Measurements from ENCODE around the gene TGFBR2. TPM values are rescaled to one million over a fixed set of nuclear protein-coding genes. Genes with fewer than 3 reads are reported as not detected.
A peak's percentile ranks its signal among the peaks of the same experiment; 100 is the strongest.

TGFBR2 gene
- total RNA-seq (2014; rRNA removed) (48.2 and 55.9 TPM in 2 replicates), Bru-seq, nascent RNA (percentile 94 among the genes with signal in this experiment), BruChase-seq, experiment 1, labeled RNA remaining after a 6-hour chase (percentile 87 among the genes with signal in this experiment), BruChase-seq, experiment 2, labeled RNA remaining after a 2-hour chase (percentile 86 among the genes with signal in this experiment)
- long read RNA-seq, full-length matches to known transcripts: 33 of 144 reads
- long read RNA-seq, partial matches to known transcripts: 100 of 144 reads
- long read RNA-seq, other reads (novel, unspliced or antisense): 11 of 144 reads

- Histone ChIP-seq H3F3A (ENCODE audit: low read length, unreplicated experiment) (no peaks in the 10 kb centered on the region), H3K9me3 (ENCODE audit: low read length) (no peaks in the 10 kb centered on the region), H3K9me2 (replicated peaks; ENCODE audit: low read length) (no peaks in the 10 kb centered on the region), H3K79me2 (ENCODE audit: low read length) (peaks cover 48% of the 10 kb centered on the region), H3K36me3 (ENCODE audit: low read depth, low read length) (no peaks in the 10 kb centered on the region), H4K20me1 (ENCODE audit: low read length) (peaks cover 25% of the 10 kb centered on the region), H3K4me2 (ENCODE audit: low read length) (peak within 1 kb of the TSS; percentile 87), H3K4me1 (ENCODE audit: insufficient read depth, low read length) (peaks cover 49% of the 10 kb centered on the region), H3K4me3 (ENCODE audit: low read length) (peak within 1 kb of the TSS; percentile 94), H3K27ac (ENCODE audit: low read length) (peak within 1 kb of the TSS; percentile 88), H3K9ac (ENCODE audit: low read length) (peak within 1 kb of the TSS; percentile 98), H2AFZ (ENCODE audit: low read length) (peak within 1 kb of the TSS; percentile 76), H3K27me3 (ENCODE audit: low read length) (no peaks in the 10 kb centered on the region)
- CTCF ChIA-PET: interaction anchor here (0.6 to 1.4 kb wide), 6 partner anchors 62 to 448 kb away, joined by 3 to 7 read pairs (median 4); no protein-coding TSS in a partner anchor
- intact Hi-C loops (cut with micrococcal nuclease): loop anchor here (1.0 to 5.0 kb wide), 11 partner anchors 9 to 494 kb away; no protein-coding TSS in a partner anchor
- ATAC-seq (peak; percentile 90), DNase-seq (peak; percentile 98)
- TF ChIP-seq CTCF (conservative IDR thresholded peaks at IDR 0.05; ENCODE audit: low read depth, low read length): no peak; the same call in 1 of the 2 replicates
- peak; percentile 64 for TF ChIP-seq EZH2phosphoT487 (IDR thresholded peaks at IDR 0.05; ENCODE audit: borderline replicate concordance, low read length)
- POLR2A ChIA-PET (ENCODE audit: unreplicated experiment): interaction anchor here (0.5 to 1.9 kb wide), 15 partner anchors 52 to 618 kb away, joined by 3 to 15 read pairs (median 4); no protein-coding TSS in a partner anchor
- no TSS peak for BruUV-seq (replicated peaks)
Measured at GRCh38 chr3:30606301-30607031, at the start of gene TGFBR2. TGFBR2 (plus strand) TSS chr3:30606601; CDS start chr3:30606884, 283 bp downstream.

- BruUV-seq (replicated peaks): no TSS peak
- H3K27me3 ChIP-seq (ENCODE audit: low read length): no peaks in the 10 kb centered on the region
- no peak overlapping the region for H3K4me2 ChIP-seq (ENCODE audit: low read length)
- CTCF ChIA-PET: no interaction called here
- ATAC-seq (no peak), DNase-seq (no peak)
- H3K4me1 ChIP-seq (ENCODE audit: insufficient read depth, low read length): peaks cover 8% of the 10 kb centered on the region; the same call in 1 of the 2 replicates
- POLR2A ChIA-PET (ENCODE audit: unreplicated experiment): interaction anchor here (0.8 kb wide), 1 partner anchor 144 kb away, joined by 7 read pairs; no protein-coding TSS in a partner anchor
- H3K79me2 ChIP-seq (ENCODE audit: low read length): no peaks in the 10 kb centered on the region
- H3K9me2 ChIP-seq (replicated peaks; ENCODE audit: low read length): no peaks in the 10 kb centered on the region
- no peak overlapping the region for H3K27ac ChIP-seq (ENCODE audit: low read length)
- H3K4me3 ChIP-seq (ENCODE audit: low read length): no peak overlapping the region
- no peaks in the 10 kb centered on the region for H3K9me3 ChIP-seq (ENCODE audit: low read length)
- intact Hi-C loops (cut with micrococcal nuclease): no loop called here
- no peaks in the 10 kb centered on the region for H3F3A ChIP-seq (ENCODE audit: low read length, unreplicated experiment)
- no peak overlapping the region for H3K9ac ChIP-seq (ENCODE audit: low read length)
- no peak overlapping the region for H2AFZ ChIP-seq (ENCODE audit: low read length)
- no peaks in the 10 kb centered on the region for H4K20me1 ChIP-seq (ENCODE audit: low read length)
- H3K36me3 ChIP-seq (ENCODE audit: low read depth, low read length): no peaks in the 10 kb centered on the region
- TF ChIP-seq EZH2phosphoT487 (IDR thresholded peaks at IDR 0.05; ENCODE audit: borderline replicate concordance, low read length): no peak
Measured at GRCh38 chr3:30557746-30558303, 48.6 kb upstream of the TGFBR2 start.

- Histone ChIP-seq H3K79me2 (ENCODE audit: low read length) (no peaks in the 10 kb centered on the region), H3K9me2 (replicated peaks; ENCODE audit: low read length) (no peaks in the 10 kb centered on the region), H3K4me3 (ENCODE audit: low read length) (no peak overlapping the region), H3K4me2 (ENCODE audit: low read length) (no peak overlapping the region), H3F3A (ENCODE audit: low read length, unreplicated experiment) (no peaks in the 10 kb centered on the region), H2AFZ (ENCODE audit: low read length) (no peak overlapping the region), H3K9me3 (ENCODE audit: low read length) (no peaks in the 10 kb centered on the region), H3K27ac (ENCODE audit: low read length) (no peak overlapping the region), H3K27me3 (ENCODE audit: low read length) (no peaks in the 10 kb centered on the region), H3K36me3 (ENCODE audit: low read depth, low read length) (no peaks in the 10 kb centered on the region), H3K9ac (ENCODE audit: low read length) (no peak overlapping the region), H3K4me1 (ENCODE audit: insufficient read depth, low read length) (no peaks in the 10 kb centered on the region), H4K20me1 (ENCODE audit: low read length) (no peaks in the 10 kb centered on the region)
- no peak for TF ChIP-seq CTCF (conservative IDR thresholded peaks at IDR 0.05; ENCODE audit: low read depth, low read length)
- no peak for TF ChIP-seq EZH2phosphoT487 (IDR thresholded peaks at IDR 0.05; ENCODE audit: borderline replicate concordance, low read length)
- no peak for TF ChIP-seq EZH2 (IDR thresholded peaks at IDR 0.05; ENCODE audit: low read length, unreplicated experiment)
- CTCF ChIA-PET: no interaction called here
- intact Hi-C loops (cut with micrococcal nuclease): no loop called here
- POLR2A ChIA-PET (ENCODE audit: unreplicated experiment): no interaction called here
- BruUV-seq (replicated peaks): no TSS peak
- ATAC-seq (no peak), DNase-seq (no peak)
Measured at GRCh38 chr3:30563956-30564355, 42.4 kb upstream of the TGFBR2 start.

Measured in PC-3 (cell line).